Colonic mucosa (tissue), 4 donors: ENCODE measurements around the gene BORCS6. TPM values are rescaled to one million over a fixed set of nuclear protein-coding genes. Genes with fewer than 3 reads are reported as not detected.

Experiments
- DNase-seq: peaks from one replicate; pipeline ENCODE4 v3.0.0-alpha.2; 2020
- H3K27ac ChIP-seq: fragments of 200-600 bp; one replicate; pipeline ENCODE4 v1.8.0; 2021
- H3K27me3 ChIP-seq: fragments of 200-600 bp; one replicate; pipeline ENCODE4 v1.8.0; 2021
- H3K36me3 ChIP-seq: fragments of 200-600 bp; one replicate; pipeline ENCODE4 v1.8.0; 2021
- H3K4me1 ChIP-seq: fragments of 200-600 bp; one replicate; pipeline ENCODE4 v1.8.0; 2021; ENCODE audit warnings: mild to moderate bottlenecking
- H3K4me3 ChIP-seq: fragments of 200-600 bp; one replicate; pipeline ENCODE4 v1.8.0; 2021
- H3K9ac ChIP-seq, 2 donors: one replicate each; pipeline ENCODE4 v1.7.0; 2013; ENCODE audit warnings: control low read depth in 2 of 2, low read depth in 2 of 2, low read length in 2 of 2
- H3K9me3 ChIP-seq: fragments of 200-600 bp; one replicate; pipeline ENCODE4 v1.8.0; 2021
- intact Hi-C: fragments of 100-400 bp; cut with DNase I; formaldehyde crosslinking; loops from one replicate; pipeline ENCODE4 v1.14.1; 2022
- total RNA-seq, 2 donors: library from RNA; stranded (reverse); fragmentation: NEBNext Ultra II Directional in 1 of 2; extraction: Animal tissue kit (Norgen Biotek cat#: 25700) in 1 of 2; gene quantifications; one replicate each; pipeline ENCODE4 v1.2.1, GENCODE V29; 2021
- TF ChIP-seq, protein P1 (sequence below): fragments of 200-600 bp; IDR thresholded peaks from one replicate; pipeline ENCODE4 v1.8.0; 2022; ENCODE audit warnings: antibody characterized with exemption, mild to moderate bottlenecking
- donor health status: healthy.
- donor health status: DM: no; HTN: no; CAD: no.
- donor health status: DM: no; HTN: no; CAD: no.

The BORCS6 gene
- total RNA-seq, 2 donors from 2014 or later, result 11.7 to 12.4 TPM

DNA sequence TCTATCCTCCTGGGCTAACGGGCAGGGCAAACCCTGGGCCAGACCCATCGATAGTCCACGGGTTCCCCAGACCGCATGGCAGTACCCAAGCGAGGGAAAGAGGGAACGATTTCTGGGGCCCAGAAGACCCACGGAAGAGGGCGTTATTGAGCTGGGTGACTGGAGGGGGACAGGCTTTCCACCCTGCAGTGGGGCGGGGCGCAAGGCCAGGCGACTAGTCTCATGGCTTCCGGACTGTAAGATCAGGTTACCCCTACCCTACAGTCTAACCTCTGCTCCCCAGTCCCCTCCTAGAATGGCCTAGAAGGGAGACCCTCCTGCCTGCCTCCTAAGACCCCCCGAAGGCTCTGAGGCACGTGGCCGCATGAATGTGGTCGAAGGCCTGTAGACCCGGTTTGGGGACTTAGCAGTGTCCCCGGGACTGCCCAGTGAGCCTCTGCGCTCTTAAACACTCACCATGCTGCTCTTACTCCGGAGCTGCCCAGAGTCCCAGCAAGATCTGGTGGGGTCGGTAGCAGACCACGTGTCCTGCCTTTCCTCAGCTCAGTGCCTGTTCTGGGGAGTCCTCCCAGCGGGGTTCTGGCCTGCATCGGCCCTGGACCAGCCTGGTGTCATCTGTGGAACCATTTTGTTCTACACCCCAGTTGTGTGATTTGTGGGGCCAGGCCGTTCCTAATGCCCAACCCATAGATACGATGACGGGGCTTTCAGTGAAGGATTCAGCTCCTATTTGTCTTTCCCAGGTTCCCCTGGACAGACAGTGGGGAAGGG, 33.6 kb upstream of the BORCS6 start:
- intact Hi-C loops, result loop anchor here (2.0 kb wide), 1 partner anchor 37 kb away; no protein-coding TSS in a partner anchor
- Histone ChIP-seq H3K36me3 (no peaks in the 10 kb centered on the region), H3K4me3 (peak overlapping the region; percentile 51), H3K27ac (peak overlapping the region; percentile 91), H3K9ac (peak overlapping the region; percentile 85 to 99), H3K9me3 (no peaks in the 10 kb centered on the region), H3K27me3 (no peaks in the 10 kb centered on the region), H3K4me1 (peaks cover 7% of the 10 kb centered on the region)
- TF ChIP-seq, protein P1, sequence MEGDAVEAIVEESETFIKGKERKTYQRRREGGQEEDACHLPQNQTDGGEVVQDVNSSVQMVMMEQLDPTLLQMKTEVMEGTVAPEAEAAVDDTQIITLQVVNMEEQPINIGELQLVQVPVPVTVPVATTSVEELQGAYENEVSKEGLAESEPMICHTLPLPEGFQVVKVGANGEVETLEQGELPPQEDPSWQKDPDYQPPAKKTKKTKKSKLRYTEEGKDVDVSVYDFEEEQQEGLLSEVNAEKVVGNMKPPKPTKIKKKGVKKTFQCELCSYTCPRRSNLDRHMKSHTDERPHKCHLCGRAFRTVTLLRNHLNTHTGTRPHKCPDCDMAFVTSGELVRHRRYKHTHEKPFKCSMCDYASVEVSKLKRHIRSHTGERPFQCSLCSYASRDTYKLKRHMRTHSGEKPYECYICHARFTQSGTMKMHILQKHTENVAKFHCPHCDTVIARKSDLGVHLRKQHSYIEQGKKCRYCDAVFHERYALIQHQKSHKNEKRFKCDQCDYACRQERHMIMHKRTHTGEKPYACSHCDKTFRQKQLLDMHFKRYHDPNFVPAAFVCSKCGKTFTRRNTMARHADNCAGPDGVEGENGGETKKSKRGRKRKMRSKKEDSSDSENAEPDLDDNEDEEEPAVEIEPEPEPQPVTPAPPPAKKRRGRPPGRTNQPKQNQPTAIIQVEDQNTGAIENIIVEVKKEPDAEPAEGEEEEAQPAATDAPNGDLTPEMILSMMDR, result no peak
- peak; percentile 77 for DNase-seq

DNA sequence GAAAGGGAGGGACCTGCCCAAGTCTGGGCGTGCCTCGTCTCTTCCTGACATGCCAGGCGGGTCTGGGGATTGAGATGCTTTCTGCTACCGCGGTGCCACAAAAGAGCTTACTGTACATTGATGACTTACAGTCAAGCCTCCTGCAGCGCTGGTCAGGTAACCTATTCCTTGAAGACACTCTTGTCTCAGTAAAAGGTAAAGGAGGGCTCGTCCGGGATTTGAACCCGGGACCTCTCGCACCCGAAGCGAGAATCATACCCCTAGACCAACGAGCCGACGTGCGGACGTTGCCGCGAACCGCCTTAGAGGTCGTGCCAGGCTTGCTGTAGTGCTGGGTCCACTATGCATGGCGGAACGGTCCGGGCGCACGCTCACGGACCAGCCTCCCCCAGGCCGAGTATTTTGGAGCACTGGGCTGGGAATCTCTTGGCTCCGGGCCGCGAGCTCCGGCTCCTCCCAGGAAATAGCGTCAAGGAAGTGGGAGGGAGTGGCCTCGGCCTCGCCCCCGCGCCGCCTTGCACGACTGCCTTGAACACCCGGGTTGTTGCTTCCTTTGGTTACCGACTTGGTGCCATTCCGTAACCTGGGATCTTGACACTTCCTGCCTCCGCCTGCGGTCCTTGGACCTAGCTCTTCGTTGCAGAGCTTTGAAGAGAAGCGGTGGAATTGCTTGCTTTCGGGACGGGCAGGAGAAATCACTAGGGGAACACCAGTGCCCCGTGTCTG, 32.8 kb upstream of the BORCS6 start:
- Histone ChIP-seq H3K4me3 (peak overlapping the region; percentile 51), H3K9ac (peak overlapping the region; percentile 85 to 99), H3K9me3 (no peaks in the 10 kb centered on the region), H3K4me1 (peaks cover 10% of the 10 kb centered on the region), H3K27me3 (no peaks in the 10 kb centered on the region), H3K36me3 (no peaks in the 10 kb centered on the region), H3K27ac (peak overlapping the region; percentile 91)
- intact Hi-C loops, result loop anchor here (2.0 kb wide), 1 partner anchor 36 kb away; no protein-coding TSS in a partner anchor
- peak; percentile 93 for DNase-seq
- TF ChIP-seq, protein P1, result no peak

DNA sequence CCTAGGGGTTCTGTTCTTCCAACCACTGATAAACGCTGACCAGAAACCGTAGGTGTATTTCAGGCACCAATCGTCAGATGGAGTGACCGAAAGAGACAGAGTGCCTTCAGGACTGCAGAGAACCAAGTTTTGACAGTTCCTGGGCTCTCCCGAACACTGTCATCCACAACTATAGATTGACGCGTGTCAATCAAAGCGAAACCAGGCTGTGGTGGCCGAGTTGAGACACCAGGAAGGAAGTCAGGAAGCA, 32.3 kb upstream of the BORCS6 start:
- intact Hi-C loops, result loop anchor here (2.0 kb wide), 1 partner anchor 36 kb away; no protein-coding TSS in a partner anchor
- TF ChIP-seq, protein P1, result no peak

DNA sequence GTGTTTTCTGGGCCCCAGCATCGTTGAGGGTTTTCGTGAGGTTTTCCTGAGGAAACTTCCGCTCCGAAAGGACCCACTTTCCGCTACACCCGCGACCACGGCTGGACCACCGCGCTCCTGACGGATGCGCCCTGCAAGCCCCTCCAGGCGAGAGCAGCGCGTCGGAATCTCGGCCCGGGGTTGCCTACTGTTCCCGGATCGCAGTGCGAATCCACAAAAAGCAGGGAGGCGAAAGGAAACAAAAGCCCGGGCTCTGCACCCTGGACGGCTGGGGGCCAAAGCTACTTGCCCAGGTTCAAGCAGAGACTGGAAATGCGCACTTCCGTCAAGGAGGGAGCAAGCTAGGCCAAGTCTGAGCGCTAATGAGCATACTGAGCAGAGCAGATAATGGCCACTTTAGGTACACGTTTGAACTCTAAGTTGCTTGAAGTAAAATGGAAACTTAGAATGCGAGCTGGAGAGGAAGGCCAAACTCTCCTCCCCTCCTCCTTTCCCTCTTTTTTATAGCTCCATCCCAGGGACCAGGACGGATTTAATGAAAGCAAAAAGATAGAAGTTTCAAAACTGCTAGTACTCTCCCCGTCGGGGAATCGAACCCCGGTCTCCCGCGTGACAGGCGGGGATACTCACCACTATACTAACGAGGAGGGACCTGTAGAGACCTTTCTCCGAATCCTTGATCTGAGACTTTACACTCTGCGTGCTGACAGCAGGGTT, 31.8 kb upstream of the BORCS6 start:
- Histone ChIP-seq H3K27me3 (no peaks in the 10 kb centered on the region), H3K27ac (peak overlapping the region; percentile 91), H3K4me1 (peaks cover 10% of the 10 kb centered on the region), H3K36me3 (no peaks in the 10 kb centered on the region), H3K9me3 (no peaks in the 10 kb centered on the region), H3K9ac (peak overlapping the region; percentile 85 to 99), H3K4me3 (peak overlapping the region; percentile 51)
- peak; percentile 97 for DNase-seq
- TF ChIP-seq, protein P1, result no peak
- intact Hi-C loops, result loop anchor here (2.0 kb wide), 1 partner anchor 35 kb away; no protein-coding TSS in a partner anchor

More for the DNA sequence above, 32.3 kb upstream of the BORCS6 start:
- Histone ChIP-seq H3K27ac (peak overlapping the region; percentile 91), H3K9ac (peak overlapping the region; percentile 85 to 99), H3K27me3 (no peaks in the 10 kb centered on the region), H3K36me3 (no peaks in the 10 kb centered on the region), H3K9me3 (no peaks in the 10 kb centered on the region), H3K4me1 (peaks cover 10% of the 10 kb centered on the region), H3K4me3 (peak overlapping the region; percentile 51)
- DNase-seq, result no peak
